Liver (tissue), 9 donors: Measurements from ENCODE around the gene ZNF679. TPM values are rescaled to one million over a fixed set of nuclear protein-coding genes. Genes with fewer than 3 reads are reported as not detected.

Source experiments
- DNase-seq: peaks from one replicate; pipeline ENCODE4 v3.0.0-alpha.2; 2017; ENCODE audit warnings: low spot score
- H3K27ac ChIP-seq, 2 donors: one replicate each; pipeline ENCODE4 v1.7.0; 2013; ENCODE audit warnings: inconsistent platforms in 2 of 2, low read length in 2 of 2, control low read depth in 1 of 2, low read depth in 1 of 2, mild to moderate bottlenecking in 1 of 2
- H3K27me3 ChIP-seq, 4 donors: one replicate each; pipeline versions ENCODE4 v1.6.1 to v1.7.0; 2013; ENCODE audit warnings: low read length in 3 of 4, inconsistent platforms in 1 of 4, mild to moderate bottlenecking in 1 of 4, moderate library complexity in 1 of 4; ENCODE audit not compliant: control insufficient read depth in 4 of 4, insufficient read depth in 4 of 4
- H3K36me3 ChIP-seq, 4 donors: one replicate each; pipeline versions ENCODE4 v1.6.1 to v1.7.0; 2013; ENCODE audit warnings: low read length in 3 of 4, mild to moderate bottlenecking in 3 of 4, low read depth in 1 of 4, moderate library complexity in 1 of 4; ENCODE audit not compliant: control insufficient read depth in 4 of 4, insufficient read depth in 3 of 4
- H3K4me1 ChIP-seq, 4 donors: one replicate each; pipeline versions ENCODE4 v1.6.1 to v1.7.0; 2013; ENCODE audit warnings: low read length in 3 of 4, mild to moderate bottlenecking in 3 of 4, moderate library complexity in 1 of 4; ENCODE audit not compliant: control insufficient read depth in 4 of 4, insufficient read depth in 4 of 4
- H3K4me3 ChIP-seq, 3 donors: one replicate each; pipeline versions ENCODE4 v1.6.1 to v1.7.0; 2013; ENCODE audit warnings: low read length in 3 of 3, control low read depth in 1 of 3, low read depth in 1 of 3, mild to moderate bottlenecking in 1 of 3
- H3K9ac ChIP-seq, 2 donors: one replicate each; pipeline ENCODE4 v1.7.0; 2013; ENCODE audit warnings: low read length in 2 of 2, mild to moderate bottlenecking in 2 of 2, moderate library complexity in 2 of 2, control low read depth in 1 of 2, low read depth in 1 of 2
- H3K9me3 ChIP-seq, 4 donors: one replicate each; pipeline versions ENCODE4 v1.6.1 to v1.7.0; 2013; ENCODE audit warnings: low read length in 3 of 4; ENCODE audit not compliant: control insufficient read depth in 4 of 4
- EGR1 ChIP-seq, 2 donors: IDR thresholded peaks; 2 replicates each; pipeline ENCODE4 v1.6.1; 2016 to 2018; ENCODE audit warnings: antibody characterized with exemption in 2 of 2, low read depth in 2 of 2
- FOXA1 ChIP-seq: IDR thresholded peaks from 2 replicates; pipeline ENCODE4 v1.6.1; 2016; ENCODE audit warnings: antibody characterized with exemption
- FOXA2 ChIP-seq: IDR thresholded peaks from 2 replicates; pipeline ENCODE4 v1.6.1; 2016; ENCODE audit warnings: antibody characterized with exemption
- GABPA ChIP-seq, 2 donors: IDR thresholded peaks in 1 of 2; conservative IDR thresholded peaks in 1 of 2; 2 replicates each; pipeline ENCODE4 v1.6.1; 2016; ENCODE audit warnings: antibody characterized with exemption in 2 of 2, mild to moderate bottlenecking in 1 of 2, moderate library complexity in 1 of 2
- HNF4A ChIP-seq, 2 donors: conservative IDR thresholded peaks; 2 replicates each; pipeline ENCODE4 v1.6.1; 2016; ENCODE audit warnings: antibody characterized with exemption in 2 of 2, mild to moderate bottlenecking in 2 of 2
- HNF4G ChIP-seq: IDR thresholded peaks from 2 replicates; pipeline ENCODE4 v1.6.1; 2016; ENCODE audit warnings: antibody characterized with exemption
- JUND ChIP-seq, 2 donors: IDR thresholded peaks; 2 replicates each; pipeline ENCODE4 v1.6.1; 2016; ENCODE audit warnings: antibody characterized with exemption in 2 of 2
- MAX ChIP-seq: IDR thresholded peaks from 2 replicates; pipeline ENCODE4 v1.6.1; 2016; ENCODE audit warnings: antibody characterized with exemption
- NR2F2 ChIP-seq: IDR thresholded peaks from 2 replicates; pipeline ENCODE4 v1.6.1; 2016; ENCODE audit warnings: antibody characterized with exemption
- RAD21 ChIP-seq, 2 donors: IDR thresholded peaks; 2 replicates each; pipeline ENCODE4 v1.6.1; 2016; ENCODE audit warnings: antibody characterized with exemption in 2 of 2, mild to moderate bottlenecking in 2 of 2
- REST ChIP-seq: IDR thresholded peaks from 2 replicates; pipeline ENCODE4 v1.6.1; 2016; ENCODE audit warnings: antibody characterized with exemption, mild to moderate bottlenecking
- RXRA ChIP-seq, 2 donors: IDR thresholded peaks; 2 replicates each; pipeline ENCODE4 v1.6.1; 2017 to 2018; ENCODE audit warnings: antibody characterized with exemption in 2 of 2, mild to moderate bottlenecking in 1 of 2
- SP1 ChIP-seq: IDR thresholded peaks from 2 replicates; pipeline ENCODE4 v1.6.1; 2018; ENCODE audit warnings: antibody characterized with exemption, mild to moderate bottlenecking
- TAF1 ChIP-seq: conservative IDR thresholded peaks from 2 replicates; pipeline ENCODE4 v1.6.1; 2016; ENCODE audit warnings: antibody characterized with exemption, mild to moderate bottlenecking
- YY1 ChIP-seq: IDR thresholded peaks from 2 replicates; pipeline ENCODE4 v1.6.1; 2016; ENCODE audit warnings: antibody characterized with exemption, mild to moderate bottlenecking
- ZBTB33 ChIP-seq: IDR thresholded peaks from 2 replicates; pipeline ENCODE4 v1.6.1; 2016; ENCODE audit warnings: antibody characterized with exemption
- WGBS: extraction: QIAGEN DNeasy Blood & Tissue Kit; methylation state at CpG from one replicate; pipeline ENCODE4 v1.1.7; 2013; 5-methylcytosine and 5-hydroxymethylcytosine counted together
- polyA plus RNA-seq, 2 donors: library from polyadenylated mRNA; stranded (reverse) in 1 of 2; unstranded in 1 of 2; fragments of 200-250 nt in 1 of 2; fragments of >200 nt in 1 of 2; fragmentation: Nextera tagmentation in 1 of 2; extraction: Ambion mirVana in 1 of 2; gene quantifications; one replicate each; pipeline versions ENCODE4 v1.2.1 to v1.2.3, GENCODE V29; 2013 to 2015
- total RNA-seq, 2 donors: library from RNA; depleted of rRNA; stranded (reverse); fragments of >200 nt; gene quantifications; one replicate each; pipeline ENCODE4 v1.2.3, GENCODE V29; 2014
- TF ChIP-seq, protein P1 (sequence below): fragments of 150-350 bp; IDR thresholded peaks from 2 replicates; pipeline ENCODE4 v1.5.1; 2017; ENCODE audit warnings: improper control_type of control experiment, low read depth, low read length; ENCODE audit not compliant: missing input control
- TF ChIP-seq, protein P2 (sequence below): IDR thresholded peaks from 2 replicates; pipeline ENCODE4 v1.6.1; 2016; ENCODE audit warnings: antibody characterized with exemption
- donor health status: healthy.
- donor health status: healthy.
- donor health status: healthy.
- donor health status: healthy.
- donor health status: healthy.

ZNF679 gene
- total and polyA plus RNA-seq, 4 donors = not detected

- WGBS = 28% methylated on average over 66 of the region's 66 CpGs
Observed at GRCh38 chr7:64182036-64182790, 46.1 kb upstream of the ZNF679 start.

More at GRCh38 chr7:64182036-64182790, 46.1 kb upstream of the ZNF679 start:
- no peak for DNase-seq
- Histone ChIP-seq H3K27me3 (peaks cover 0 to 5% (median 0%) of the 10 kb centered on the region in 4 donors), H3K27ac (no peak overlapping the region), H3K9me3 (peaks cover 0 to 4% (median 0%) of the 10 kb centered on the region in 4 donors), H3K4me3 (no peak overlapping the region), H3K9ac (no peak overlapping the region), H3K36me3 (no peaks in the 10 kb centered on the region), H3K4me1 (peaks cover 0 to 10% (median 0%) of the 10 kb centered on the region in 4 donors)
- no peak for TF ChIP-seq JUND (IDR thresholded peaks at IDR 0.05)
- no peak for TF ChIP-seq RXRA (IDR thresholded peaks at IDR 0.05)
- no peak for TF ChIP-seq FOXA1
- no peak for TF ChIP-seq MAX
- no peak for TF ChIP-seq EGR1 (IDR thresholded peaks at IDR 0.05; ENCODE audit: low read depth in 2 of 2)
- TF ChIP-seq, protein P1, sequence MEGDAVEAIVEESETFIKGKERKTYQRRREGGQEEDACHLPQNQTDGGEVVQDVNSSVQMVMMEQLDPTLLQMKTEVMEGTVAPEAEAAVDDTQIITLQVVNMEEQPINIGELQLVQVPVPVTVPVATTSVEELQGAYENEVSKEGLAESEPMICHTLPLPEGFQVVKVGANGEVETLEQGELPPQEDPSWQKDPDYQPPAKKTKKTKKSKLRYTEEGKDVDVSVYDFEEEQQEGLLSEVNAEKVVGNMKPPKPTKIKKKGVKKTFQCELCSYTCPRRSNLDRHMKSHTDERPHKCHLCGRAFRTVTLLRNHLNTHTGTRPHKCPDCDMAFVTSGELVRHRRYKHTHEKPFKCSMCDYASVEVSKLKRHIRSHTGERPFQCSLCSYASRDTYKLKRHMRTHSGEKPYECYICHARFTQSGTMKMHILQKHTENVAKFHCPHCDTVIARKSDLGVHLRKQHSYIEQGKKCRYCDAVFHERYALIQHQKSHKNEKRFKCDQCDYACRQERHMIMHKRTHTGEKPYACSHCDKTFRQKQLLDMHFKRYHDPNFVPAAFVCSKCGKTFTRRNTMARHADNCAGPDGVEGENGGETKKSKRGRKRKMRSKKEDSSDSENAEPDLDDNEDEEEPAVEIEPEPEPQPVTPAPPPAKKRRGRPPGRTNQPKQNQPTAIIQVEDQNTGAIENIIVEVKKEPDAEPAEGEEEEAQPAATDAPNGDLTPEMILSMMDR = no peak
- TF ChIP-seq YY1 = no peak
- no peak for TF ChIP-seq FOXA2
- TF ChIP-seq TAF1 = no peak
- no peak for TF ChIP-seq RAD21 (IDR thresholded peaks at IDR 0.05)
- no peak for TF ChIP-seq ZBTB33
- TF ChIP-seq GABPA (IDR thresholded peaks at IDR 0.05 in 1 of 2, conservative IDR thresholded peaks at IDR 0.05 in 1 of 2) = no peak
- TF ChIP-seq REST = no peak
- TF ChIP-seq NR2F2 = no peak
- no peak for TF ChIP-seq SP1
- TF ChIP-seq, protein P2, sequence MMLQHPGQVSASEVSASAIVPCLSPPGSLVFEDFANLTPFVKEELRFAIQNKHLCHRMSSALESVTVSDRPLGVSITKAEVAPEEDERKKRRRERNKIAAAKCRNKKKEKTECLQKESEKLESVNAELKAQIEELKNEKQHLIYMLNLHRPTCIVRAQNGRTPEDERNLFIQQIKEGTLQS = no peak
- TF ChIP-seq HNF4G = no peak
- no peak for TF ChIP-seq HNF4A (conservative IDR thresholded peaks at IDR 0.05)
